EH (cell line): ENCODE data around the gene ROBO1.
A peak's percentile ranks its signal among the peaks of the same experiment; 100 is the strongest.
"Not testable (repeated sequence)": the region's sequence is repeated elsewhere in the genome, so short reads cannot be mapped to it uniquely, and the experiment has no call there.

Source experiments
- DNase-seq: peaks from one replicate; pipeline ENCODE4 v3.0.0-alpha.2; 2015; ENCODE audit warnings: low read depth

The ROBO1 gene

GRCh38 chr3:78911394-78911793 is 856.4 kb downstream of the ROBO1 start:
- DNase-seq = no peak

GRCh38 chr3:78908236-78908635 is 859.6 kb downstream of the ROBO1 start:
- DNase-seq = no peak

DNA sequence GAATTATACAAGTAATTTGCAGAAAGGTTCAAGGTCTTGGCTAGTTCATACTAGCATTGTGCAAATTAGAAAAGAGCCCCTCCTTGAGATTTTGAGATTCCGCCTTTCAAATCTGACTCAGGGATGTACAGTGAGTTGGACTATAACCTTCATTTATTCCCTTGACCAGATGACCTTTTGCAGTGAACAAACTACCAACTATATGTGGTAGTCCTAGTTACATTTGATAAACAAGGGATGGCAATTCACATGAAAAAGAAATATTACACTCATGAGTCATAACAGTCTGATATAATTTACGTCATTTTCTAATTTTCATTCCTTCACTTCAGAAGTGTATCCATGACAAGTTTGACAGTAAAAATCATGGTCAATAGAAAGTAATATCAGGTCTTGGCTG is 860.4 kb downstream of the ROBO1 start:
- peak; percentile 23 for DNase-seq

DNA sequence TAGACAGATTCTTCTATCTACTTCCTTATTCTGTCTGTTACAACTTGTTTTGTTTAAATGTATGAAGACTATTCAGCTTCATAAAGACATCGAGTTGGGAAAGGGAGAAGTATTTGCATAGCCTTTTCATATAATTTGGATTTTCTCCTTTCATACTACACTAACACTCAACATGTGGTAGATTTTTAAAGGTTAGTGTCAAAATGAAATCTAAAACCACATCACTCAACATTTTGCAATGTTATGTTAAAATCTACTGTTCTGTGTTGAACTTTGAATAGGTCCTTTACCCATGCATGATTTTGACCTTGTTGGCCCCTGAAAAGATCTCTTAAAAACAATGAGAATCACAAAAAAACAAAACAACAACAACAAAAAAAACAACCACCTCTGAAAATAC is 860.9 kb downstream of the ROBO1 start:
- DNase-seq = no peak

DNA sequence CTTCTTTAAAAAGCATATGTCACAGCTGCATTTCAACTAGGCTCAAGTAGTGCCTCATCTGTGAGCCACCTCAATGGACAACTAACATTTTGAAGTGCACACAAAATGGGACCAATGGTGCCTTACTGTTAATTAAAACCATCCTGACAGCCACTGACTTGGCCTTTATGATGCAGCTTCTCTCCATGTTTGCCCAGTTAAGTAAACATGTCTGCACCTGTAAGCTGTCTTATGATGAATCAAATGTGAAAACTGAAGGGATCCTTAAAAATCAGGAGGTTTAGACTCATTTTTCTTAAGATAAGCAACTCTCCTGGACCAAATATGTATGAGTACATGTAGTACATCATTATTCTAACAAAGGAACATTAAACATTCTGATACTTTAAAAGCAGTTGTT is 861.6 kb downstream of the ROBO1 start:
- no peak for DNase-seq

- DNase-seq = no peak
Observed at GRCh38 chr3:78905700-78906099, 862.1 kb downstream of the ROBO1 start.

DNA sequence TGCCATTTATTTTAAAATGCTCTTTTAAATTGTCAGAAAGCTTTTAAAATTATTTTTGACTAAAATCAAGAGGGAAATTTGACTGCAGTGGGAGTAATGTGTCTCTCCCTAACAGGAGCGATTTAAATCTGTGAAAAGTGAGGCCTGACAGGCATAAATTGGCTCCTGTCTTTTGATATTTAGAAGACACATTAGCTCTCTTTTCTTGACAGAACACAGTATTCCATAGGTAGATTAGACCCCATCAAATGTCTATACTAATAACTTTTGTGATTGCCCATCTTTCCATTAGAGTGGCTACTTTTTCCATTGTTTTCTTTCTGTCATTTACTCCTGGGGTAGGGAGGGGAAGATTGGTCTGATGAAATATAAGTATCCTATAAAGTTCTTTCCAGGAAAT is 866.3 kb downstream of the ROBO1 start:
- DNase-seq = no peak

DNA sequence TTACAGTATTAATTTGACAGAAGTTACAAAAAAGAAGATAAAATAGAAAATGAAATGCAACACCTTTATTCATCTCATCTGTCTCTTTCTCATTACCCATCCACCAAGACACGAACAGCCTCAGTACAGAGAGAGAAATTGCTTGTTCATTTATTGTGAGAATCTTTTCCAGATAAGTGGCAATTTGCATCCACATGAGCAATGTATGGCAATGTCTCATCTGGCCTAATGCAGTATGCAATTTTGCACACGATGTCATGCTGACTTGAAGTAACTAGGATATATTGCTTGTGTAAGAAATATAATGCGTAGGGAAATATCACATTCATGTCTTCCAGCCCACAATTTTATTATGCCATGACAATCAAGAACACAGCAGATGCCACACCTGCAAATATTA is 866.9 kb downstream of the ROBO1 start:
- DNase-seq = no peak

GRCh38 chr3:78900426-78900825 is 867.4 kb downstream of the ROBO1 start:
- peak; percentile 36 for DNase-seq

DNA sequence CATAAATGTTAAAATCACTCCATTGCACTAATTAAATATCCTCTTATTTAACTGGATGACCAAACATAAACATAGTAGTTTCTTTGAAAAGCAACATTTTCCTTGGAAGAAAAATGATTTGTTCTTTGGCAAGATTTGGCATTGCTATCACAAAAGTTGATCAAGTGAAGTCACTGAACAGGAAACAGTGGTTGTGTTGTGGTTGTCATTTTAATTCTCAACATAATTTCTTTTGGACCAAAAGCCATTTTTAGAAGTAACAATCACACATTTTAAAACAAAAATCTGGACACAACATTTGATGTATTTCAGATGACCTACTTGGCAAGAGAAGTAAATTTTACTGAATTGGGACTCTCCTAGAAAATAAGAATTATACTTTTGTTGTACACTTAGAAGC is 872.3 kb downstream of the ROBO1 start:
- DNase-seq = peak; percentile 77

DNA sequence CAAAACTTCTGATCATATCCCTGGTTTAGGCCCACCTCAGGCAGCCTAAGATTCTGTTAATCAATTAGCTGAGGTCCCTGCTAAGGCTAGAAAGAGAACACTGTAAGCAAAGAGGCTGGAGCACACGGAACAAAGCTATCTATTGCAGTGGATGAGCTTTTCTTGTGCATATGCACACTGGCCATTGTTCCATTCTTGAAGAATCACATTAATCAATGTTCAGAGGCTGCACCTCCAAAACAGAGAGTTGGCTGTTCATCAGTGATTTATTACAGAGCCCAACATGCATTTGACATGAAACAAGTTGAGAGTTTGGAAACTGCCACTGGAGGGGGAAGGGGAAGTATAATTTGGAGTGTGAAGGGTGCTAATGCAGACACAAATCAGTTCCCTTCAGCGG is 873.0 kb downstream of the ROBO1 start:
- no peak for DNase-seq

DNA sequence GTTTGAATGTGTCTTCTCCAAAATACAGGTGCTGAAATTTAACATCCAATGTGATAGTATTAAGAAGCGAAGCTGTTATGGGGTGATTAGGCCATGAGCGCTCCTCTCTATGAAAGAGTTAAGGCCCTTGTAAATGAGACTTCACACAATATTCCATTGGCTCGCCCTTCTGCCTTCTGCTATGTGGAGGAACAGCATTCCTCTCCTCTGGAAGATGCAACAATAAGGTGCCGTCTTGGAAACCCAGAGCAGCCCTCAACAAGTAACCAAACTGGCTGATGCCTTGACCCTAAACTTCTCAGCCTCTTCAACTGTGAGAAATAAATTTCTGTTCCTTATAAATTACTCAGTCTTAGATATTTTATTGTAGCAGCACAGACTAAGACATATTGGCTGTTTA is 874.6 kb downstream of the ROBO1 start:
- no peak for DNase-seq

DNA sequence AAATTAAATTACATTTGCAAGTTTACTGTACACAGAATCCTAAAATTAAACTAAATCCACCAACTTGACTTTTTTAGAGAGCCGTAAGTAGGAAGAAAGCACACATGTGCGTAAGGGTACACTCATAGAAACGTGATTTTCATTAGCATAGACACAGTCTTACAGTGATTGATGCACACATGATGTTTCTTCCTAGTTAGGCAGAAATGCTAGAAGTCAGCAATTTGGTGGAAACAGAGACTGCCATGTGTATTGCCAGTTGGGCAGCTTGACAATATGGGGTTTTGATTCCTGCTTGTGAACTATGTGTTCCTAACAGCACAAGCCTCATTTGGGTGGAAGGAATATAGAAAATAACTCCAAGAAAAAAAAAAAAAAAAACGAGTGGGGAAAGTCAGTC is 878.5 kb downstream of the ROBO1 start:
- DNase-seq = no peak

- peak; percentile 65 for DNase-seq
Observed at GRCh38 chr3:78888635-78889034, 879.2 kb downstream of the ROBO1 start.

DNA sequence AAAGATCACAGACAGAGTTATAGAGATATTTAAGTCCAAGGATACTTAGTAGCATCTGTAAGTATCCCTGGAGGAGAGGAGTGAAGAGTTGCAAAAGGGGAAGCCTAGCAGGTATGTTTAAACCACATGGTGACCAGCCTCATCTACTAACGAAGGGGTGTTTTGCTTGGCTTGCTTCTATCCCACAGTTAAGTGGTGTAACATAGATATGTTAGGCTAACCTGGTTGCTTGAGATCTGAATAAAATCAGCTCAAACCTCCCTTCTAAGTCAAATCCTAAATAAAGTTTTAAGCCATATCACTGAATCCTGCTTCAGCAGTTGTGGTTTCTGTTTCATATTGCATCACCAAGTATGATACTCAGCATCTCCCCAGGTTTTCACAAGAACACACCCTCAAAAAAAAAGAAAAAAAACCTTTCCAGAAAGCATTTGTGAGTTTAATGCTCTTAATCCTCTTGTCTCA is 880.2 kb downstream of the ROBO1 start:
- DNase-seq = peak; percentile 21

- DNase-seq = peak; percentile 62
Observed at GRCh38 chr3:78887029-78887428, 880.8 kb downstream of the ROBO1 start.

- DNase-seq = not testable (repeated sequence)
Observed at GRCh38 chr3:78884567-78884966, 883.2 kb downstream of the ROBO1 start.

DNA sequence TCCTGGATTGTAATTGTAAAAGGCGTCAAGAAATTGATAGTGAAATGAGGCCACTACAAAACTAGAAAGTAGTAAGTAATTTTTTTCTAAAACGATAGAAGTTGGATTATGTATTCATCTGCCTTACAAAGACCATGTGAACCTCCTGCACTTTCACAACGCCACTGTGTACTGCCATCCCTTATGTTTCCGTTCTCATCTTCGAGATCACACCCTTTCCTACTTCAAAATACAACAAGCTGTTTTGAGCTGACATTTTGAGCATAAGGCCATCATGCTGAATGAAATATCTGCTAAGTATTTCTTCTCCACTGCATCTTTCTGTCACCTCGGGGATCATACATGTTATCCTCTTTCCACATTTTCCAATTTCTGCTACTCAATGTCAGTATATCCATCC is 885.5 kb downstream of the ROBO1 start:
- no peak for DNase-seq

DNA sequence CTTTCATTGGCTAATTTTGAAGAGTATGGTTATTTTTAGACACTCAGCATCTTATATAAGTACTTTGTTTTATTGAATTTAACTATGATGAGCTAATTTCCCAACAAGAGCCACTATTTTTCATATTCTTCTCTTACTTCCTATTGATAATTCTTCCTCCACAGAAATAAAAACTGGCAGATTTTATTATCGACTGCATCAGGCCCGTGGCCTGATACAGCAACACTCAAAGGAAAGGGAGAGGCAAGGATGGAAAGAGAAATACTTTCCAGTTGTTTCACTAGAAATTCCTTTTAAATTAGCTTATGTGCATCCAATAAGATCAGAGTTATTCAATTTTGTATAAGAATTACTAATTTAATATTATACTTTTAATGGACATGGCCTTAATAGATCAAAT is 886.3 kb downstream of the ROBO1 start:
- DNase-seq = no peak

GRCh38 chr3:78880603-78881461 is 887.0 kb downstream of the ROBO1 start:
- no peak for DNase-seq

DNA sequence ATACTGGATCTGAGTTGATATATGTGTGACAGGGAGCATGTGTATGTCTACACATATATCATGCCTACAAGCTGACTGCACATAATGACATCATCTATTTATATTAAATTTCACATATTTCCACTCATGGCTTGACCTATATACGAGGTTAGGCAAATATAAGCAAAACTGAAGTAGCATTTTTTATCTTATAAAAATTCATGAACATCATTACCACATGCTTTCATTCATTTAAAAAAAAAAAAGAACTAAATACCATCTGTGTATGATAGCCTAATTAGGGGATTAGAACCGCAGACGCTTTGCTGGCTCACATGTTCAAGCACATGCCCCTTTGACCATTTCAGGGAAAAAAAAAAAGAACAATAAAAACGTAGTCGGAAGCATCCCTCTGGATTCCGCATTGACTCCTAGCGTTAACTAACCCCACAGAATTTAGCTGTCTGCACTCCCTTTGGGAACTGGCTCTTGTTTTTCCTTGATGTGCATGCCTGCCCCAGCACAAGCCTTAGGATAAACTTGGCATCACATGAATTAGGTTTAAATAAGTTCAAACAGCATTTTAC is 888.4 kb downstream of the ROBO1 start:
- no peak for DNase-seq

- DNase-seq = no peak
Observed at GRCh38 chr3:78878789-78879188, 889.0 kb downstream of the ROBO1 start.

- DNase-seq = peak; percentile 81
Observed at GRCh38 chr3:78878011-78878410, 889.8 kb downstream of the ROBO1 start.

DNA sequence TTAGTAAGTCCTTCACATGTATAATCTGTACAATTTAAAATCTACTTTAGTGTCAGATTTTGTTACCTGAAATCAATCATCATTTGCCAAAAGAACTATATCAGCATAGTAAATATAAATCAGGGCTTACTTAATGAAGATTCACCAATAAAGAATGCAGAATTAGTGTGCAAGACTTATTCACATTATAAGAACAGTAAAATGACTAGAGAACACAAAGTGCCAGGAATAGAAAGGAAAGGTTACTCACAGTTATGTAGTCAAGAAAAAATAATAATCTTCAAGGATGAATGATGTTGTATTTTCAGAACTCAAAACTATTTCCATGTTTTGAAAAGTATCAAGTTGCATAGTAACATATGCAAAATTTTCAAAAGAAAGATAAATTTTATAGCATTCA is 891.9 kb downstream of the ROBO1 start:
- peak; percentile 41 for DNase-seq
